Ureter (tissue), 1 donor: ENCODE results near the gene PARVB. TPM values are rescaled to one million over a fixed set of nuclear protein-coding genes. Genes with fewer than 3 reads are reported as not detected.

Experiments used
- DNase-seq: peaks from one replicate; pipeline ENCODE4 v3.0.0-alpha.2; 2020; ENCODE audit warnings: low spot score
- total RNA-seq: library from RNA; stranded (reverse); gene quantifications from one replicate; pipeline ENCODE4 v1.2.4, GENCODE V29; 2023
- donor health status: DM: yes; HTN: yes; CAD: no.

The PARVB gene
- total RNA-seq, 1 donor from 2014 or later: 24.4 TPM

GRCh38 chr22:44136112-44136511 lies 112.0 kb downstream of the PARVB start:
- no peak for DNase-seq

- no peak for DNase-seq
These were observed 112.7 kb downstream of the PARVB start for GRCh38 chr22:44136786-44137185.

- no peak for DNase-seq
These were observed 113.3 kb downstream of the PARVB start for GRCh38 chr22:44137415-44137814.

- DNase-seq: no peak
These were observed 115.7 kb downstream of the PARVB start for GRCh38 chr22:44139773-44140172.

GRCh38 chr22:44142421-44143104 lies 118.5 kb downstream of the PARVB start:
- DNase-seq: no peak

- no peak for DNase-seq
These were observed 119.0 kb downstream of the PARVB start for GRCh38 chr22:44143105-44143474.

- no peak for DNase-seq
These were observed 119.5 kb downstream of the PARVB start for GRCh38 chr22:44143579-44143978.

- no peak for DNase-seq
These were observed 120.0 kb downstream of the PARVB start for GRCh38 chr22:44144046-44144569.

- DNase-seq: no peak
These were observed 121.4 kb downstream of the PARVB start for GRCh38 chr22:44145544-44145943.

- DNase-seq: no peak
These were observed 122.2 kb downstream of the PARVB start for GRCh38 chr22:44146088-44146861.

- no peak for DNase-seq
These were observed 123.0 kb downstream of the PARVB start for GRCh38 chr22:44147008-44147645.

- no peak for DNase-seq
These were observed 123.9 kb downstream of the PARVB start for GRCh38 chr22:44147821-44148574.

GRCh38 chr22:44151676-44152075 lies 127.6 kb downstream of the PARVB start:
- DNase-seq: no peak

- DNase-seq: no peak
These were observed 129.6 kb downstream of the PARVB start for GRCh38 chr22:44153710-44154109.

- DNase-seq: no peak
These were observed 130.4 kb downstream of the PARVB start for GRCh38 chr22:44154436-44154942.

- no peak for DNase-seq
These were observed 131.0 kb downstream of the PARVB start for GRCh38 chr22:44155115-44155514.

- no peak for DNase-seq
These were observed 134.0 kb downstream of the PARVB start for GRCh38 chr22:44157916-44158618.

GRCh38 chr22:44158816-44159215 lies 134.7 kb downstream of the PARVB start:
- DNase-seq: no peak

GRCh38 chr22:44159221-44159620 lies 135.1 kb downstream of the PARVB start:
- no peak for DNase-seq

- DNase-seq: no peak
These were observed 135.7 kb downstream of the PARVB start for GRCh38 chr22:44159811-44160210.

GRCh38 chr22:44160421-44160820 lies 136.3 kb downstream of the PARVB start:
- DNase-seq: no peak
